CD4-positive, alpha-beta T cell treated with Interleukin-2 at 100 ng/mL for 4 hours (primary cell): ENCODE results near the gene PEX16.

Source experiments
- DNase-seq: peaks from one replicate; pipeline ENCODE4 v3.0.0-alpha.2; 2020; ENCODE audit warnings: low spot score

The PEX16 gene

GRCh38 chr11:45917623-45918330, at the start of gene PEX16:
TSS of gene PEX16 (minus strand) at chr11:45917877. CDS start at chr11:45917811, 66 bp downstream.
- peak; percentile 98 for DNase-seq

DNA sequence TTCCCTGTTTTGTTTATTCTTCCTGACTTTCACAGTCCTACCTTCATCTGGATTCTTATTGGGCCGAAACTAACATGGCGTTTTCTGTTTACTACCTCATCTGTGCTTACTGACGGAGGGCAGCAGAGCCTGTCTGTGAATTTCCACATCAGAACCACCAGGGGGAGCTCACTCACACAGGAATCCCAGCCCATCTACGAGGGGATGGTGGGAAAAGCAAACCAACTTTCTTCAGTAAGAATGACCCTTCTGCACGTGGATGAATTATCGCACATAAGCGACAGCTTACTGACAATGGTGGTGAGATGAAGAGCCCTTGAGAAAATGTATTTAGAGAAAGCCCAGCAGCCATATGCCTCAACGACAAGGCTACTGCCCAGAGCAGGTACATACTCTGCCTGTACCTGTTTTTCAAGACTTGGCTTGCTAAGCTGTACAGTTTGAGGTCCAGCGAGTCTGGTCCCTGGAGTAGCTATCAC, 47.3 kb upstream of the PEX16 start:
- peak; percentile 75 for DNase-seq

DNA sequence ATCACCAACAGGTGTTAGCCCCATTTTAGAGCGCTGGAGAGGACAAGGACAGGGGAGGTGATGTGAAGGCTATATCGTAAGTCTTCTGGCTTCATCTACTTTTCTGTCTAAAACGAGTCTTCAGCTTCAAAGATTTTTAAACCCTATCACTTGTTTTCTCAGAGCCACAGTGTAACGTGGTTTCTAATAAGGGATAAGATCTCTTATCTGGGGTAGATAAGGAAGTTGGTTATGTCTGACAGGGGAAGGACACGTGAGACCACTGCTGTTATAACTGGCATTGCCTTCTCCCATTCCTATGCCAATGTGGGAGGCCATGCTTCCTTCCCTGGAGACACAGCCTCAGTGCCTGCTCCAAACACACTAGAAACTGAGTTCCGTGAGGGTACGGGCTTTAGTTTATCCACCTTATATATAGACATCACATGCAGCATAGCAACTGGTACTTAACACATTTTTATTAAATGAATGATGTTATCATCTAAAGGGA, 44.1 kb upstream of the PEX16 start:
- no peak for DNase-seq

- no peak for DNase-seq
These were observed 42.9 kb upstream of the PEX16 start for GRCh38 chr11:45960387-45961095.

DNA sequence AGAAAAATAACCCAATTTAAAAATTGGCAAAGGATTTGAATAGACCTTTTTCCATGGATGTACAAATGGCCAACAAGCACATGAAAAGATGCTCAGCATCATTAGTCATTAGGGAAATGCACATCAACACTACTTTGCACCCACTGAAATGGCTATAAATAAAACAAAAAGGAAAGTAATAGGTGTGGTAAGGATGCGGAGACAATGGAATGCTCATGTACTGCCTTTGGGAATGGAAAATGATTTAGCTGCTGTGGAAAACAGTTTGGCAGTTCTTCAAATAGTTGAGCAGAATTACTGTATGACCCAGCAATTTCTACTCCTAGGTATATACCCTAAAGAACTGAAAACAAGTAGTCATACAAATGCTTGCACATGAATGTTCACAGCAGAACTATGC, 42.2 kb upstream of the PEX16 start:
- DNase-seq = no peak

DNA sequence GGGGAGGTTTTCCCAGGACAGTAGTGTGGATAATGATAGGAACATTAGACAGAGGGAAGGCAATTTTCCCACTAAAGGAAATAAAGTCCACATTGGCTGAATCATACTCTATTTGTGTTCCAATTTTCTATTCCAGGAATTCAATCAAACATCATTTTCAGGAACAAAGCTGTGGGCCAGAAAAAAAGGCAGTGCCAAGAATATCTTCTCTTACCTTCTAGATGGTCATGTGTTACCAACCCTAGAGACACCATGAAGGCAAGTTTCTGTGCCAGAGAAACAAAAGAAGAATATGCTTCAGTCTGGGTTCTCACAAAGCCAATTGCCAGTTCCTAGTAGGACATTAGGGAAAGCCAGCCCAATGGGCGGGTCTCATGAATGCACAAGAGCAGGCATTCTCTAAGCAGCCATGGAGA, 32.3 kb upstream of the PEX16 start:
- no peak for DNase-seq

- DNase-seq = no peak
These were observed 30.7 kb upstream of the PEX16 start for GRCh38 chr11:45948356-45948755.

DNA sequence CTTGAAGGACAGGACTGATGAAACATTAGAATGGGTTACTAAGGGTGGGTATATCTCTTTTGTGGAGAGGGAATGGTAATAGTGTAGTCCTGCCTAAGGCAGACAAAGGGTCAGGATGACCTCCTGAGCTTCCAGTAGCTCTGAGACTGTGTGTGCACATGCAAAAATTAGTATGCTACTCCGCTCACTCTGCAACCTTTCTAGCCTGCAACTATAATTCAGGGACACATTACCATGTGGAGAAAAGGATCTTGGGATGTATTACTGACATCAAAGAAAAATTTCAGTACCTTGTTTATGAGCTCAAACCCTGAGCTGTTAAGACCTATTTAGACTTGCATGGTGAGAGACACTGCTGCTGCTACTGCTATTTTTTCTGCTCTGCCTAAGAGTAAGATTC, 30.2 kb upstream of the PEX16 start:
- DNase-seq = no peak

DNA sequence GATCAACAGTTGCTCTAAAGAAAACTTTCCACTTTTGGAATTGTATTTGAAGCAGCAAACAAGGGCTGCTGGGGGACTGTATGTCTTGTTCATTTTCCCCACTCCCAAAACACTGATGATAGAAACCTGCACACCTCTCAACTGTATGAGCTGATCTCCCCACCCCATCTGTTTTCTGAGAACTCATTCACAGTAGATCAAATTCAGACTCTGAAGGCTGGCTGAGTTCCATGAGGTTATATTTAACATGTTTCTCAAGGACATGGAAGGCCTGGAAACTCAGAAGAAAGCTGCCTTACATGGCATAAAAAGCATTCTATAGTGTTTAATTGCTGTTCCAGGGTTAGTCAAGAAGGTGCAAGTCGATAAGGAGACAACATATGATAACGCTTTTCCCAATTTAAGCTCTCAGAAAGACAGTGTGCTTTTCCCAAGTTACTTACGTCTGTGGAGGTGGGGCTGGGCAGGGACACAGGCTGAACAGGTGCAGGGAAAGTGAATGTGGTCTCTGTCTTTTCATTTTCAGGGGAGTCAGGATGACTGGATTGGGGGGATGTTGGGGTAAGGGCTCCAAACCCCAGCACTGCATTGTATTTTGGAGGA, 27.8 kb upstream of the PEX16 start:
- DNase-seq = no peak

GRCh38 chr11:45942381-45942780, 24.7 kb upstream of the PEX16 start:
- no peak for DNase-seq

DNA sequence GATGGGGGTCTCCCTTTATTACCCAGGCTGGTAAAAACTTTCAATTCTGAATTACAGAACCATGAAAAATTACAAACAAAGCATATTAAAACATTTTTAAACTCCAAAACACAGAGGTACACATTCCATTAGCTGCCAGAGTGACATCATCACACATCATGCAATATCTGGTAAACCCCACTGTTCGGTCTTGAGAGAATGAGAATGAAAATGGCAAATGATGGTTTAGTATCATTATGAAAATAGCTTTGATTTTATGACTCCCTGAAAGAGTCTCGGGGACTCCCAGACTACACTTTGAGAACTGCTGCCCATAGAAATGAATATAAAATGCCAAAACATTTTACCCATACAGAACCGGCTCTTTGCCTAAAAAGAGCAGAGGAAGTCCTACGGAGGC, 23.6 kb upstream of the PEX16 start:
- no peak for DNase-seq

DNA sequence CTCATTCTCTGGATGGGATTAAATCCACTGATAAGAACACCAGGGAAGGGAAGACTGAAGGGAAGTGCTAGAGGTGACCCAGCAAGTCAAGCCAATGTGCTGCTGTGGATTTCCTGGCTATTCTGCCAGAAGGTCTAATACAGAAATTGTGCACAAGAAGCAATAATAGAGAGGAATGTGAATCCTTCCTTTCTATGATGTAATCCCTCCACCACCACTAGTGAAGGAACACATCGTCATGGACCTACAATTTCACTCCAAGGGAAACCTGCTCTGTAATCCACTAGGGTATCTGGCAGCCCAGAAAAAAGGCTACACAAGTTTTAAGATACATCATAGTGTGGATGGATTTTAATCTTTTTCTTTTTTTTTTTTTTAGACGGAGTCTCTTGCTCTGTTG, 22.2 kb upstream of the PEX16 start:
- DNase-seq = no peak

GRCh38 chr11:45937916-45938315, 20.2 kb upstream of the PEX16 start:
- DNase-seq = no peak

DNA sequence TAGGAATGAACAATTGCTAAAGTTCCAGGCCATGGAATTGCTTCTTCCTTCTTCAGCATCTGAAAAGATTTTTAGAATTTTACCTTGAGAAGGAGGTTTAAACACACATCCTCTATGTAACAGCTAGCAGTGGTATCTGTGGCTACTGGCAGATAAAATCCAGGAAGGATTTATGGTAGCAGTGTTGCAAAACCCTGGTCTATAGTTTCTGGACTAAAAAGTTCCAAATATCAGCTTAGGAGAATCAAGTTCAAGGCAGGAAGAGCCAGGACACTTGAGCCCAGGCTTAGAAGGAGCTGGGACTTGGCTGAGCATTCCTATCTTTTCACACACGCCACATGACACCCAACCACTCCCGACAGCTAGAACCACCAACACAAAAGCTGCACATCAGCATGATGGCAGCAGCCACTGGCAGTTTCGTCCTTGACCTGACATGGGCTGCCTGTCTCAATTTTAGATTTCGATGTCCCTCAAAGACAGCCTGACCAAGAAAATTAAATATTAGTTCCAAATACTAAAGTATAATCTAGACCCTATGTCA, 18.9 kb upstream of the PEX16 start:
- DNase-seq = no peak

DNA sequence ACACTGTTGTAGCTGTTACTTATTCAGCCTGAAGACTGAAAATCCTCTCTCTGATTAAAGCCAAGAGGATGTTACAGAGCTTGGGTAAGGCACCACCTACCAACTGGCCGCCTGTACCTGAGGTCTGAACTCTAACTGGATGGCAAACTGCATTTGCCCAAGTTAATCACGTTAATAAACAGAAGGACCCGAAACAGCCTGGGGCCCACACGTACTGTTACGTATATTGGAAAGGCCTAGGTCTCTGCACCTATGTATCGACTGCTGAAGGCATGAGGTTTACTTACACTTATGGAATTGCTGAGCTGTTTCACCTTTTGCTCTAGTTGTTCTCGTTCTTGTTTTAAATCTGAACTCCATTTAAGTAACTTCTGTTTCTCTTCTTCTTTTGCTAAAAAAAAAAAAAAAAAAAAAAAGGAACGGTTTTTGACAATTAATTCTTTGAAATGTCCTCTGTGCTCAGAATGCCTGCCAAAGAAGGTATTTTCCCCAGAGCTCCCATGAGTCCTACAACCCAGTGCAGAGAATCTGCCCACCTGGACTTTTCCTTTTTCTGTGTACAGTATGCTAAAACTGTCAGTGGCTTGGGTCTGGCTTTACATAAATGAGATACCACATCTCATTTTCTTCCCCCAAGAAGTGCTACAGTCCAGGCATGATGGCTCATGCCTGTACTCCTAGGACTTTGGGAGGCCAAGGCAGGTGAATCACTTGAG, 17.8 kb upstream of the PEX16 start:
- no peak for DNase-seq

DNA sequence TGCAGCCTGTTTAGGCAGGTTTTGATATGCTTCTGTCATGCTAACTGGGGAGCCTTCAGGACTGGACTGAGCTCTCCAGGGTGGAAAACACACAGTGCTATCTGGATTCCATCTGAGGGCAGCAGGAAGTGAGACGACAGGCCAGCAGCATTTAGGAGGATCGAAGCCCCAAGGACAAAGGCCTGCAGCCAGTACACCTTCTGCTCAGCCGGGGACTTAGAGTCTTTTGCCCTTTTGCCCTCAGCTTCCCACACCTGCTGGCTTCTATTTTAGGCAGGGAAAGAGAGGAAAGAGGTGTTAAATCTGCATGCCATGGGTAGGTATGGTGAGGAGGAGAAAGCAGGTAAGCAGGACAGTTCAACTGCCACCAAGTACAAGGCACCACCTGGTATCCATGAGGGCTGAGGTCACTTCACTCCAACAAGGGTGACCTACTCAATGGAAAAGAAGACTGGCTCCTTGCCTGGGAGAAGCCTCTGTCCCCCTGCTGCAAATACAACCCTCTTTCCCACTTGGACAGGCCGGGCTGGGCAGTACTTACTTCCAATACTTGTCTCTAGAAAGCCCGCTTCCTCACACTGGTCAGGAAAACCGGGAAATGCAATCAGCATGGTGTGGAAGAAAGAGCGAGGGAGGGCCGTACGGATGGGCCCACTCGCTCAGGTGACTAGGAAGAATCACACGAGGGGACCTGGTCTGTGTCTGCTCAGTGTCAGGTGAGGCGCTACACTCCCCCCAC, 17.1 kb upstream of the PEX16 start:
- DNase-seq = no peak

DNA sequence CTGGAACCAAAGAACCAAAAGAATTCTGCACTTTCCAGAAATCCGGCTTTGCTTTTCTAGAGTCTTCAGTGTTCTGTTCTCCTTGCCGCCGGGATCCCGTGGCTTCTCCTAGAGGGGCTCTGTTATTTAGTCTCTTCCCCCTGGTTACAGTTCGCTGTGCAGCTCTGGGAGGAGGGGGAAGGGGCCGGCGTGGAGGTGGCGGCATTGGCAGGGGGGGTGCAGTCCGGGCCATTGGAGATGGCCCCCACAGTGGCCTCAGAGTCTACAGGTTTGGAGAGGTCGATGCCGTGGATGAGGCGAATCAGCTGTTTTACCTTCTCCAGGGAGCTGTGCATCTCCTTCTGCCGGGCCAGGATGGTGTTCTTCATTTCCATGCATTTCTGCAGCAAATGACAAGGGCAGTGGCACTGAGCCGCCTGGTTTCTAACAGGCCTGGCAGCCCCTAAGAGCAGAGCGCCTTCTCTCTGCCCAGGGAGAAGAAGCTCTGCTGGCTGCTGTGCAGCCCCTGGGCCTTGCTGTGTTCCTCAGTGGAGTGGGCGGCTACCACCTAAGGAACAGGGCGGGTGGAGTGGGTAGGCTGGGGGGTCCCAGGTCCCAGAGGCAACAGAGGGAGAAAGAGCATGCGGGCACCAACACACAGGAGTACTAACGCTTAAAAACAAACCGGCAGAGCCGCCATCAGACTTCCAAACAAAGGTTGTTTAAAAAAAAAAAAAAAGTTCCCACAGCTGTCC, 16.3 kb upstream of the PEX16 start:
- no peak for DNase-seq

DNA sequence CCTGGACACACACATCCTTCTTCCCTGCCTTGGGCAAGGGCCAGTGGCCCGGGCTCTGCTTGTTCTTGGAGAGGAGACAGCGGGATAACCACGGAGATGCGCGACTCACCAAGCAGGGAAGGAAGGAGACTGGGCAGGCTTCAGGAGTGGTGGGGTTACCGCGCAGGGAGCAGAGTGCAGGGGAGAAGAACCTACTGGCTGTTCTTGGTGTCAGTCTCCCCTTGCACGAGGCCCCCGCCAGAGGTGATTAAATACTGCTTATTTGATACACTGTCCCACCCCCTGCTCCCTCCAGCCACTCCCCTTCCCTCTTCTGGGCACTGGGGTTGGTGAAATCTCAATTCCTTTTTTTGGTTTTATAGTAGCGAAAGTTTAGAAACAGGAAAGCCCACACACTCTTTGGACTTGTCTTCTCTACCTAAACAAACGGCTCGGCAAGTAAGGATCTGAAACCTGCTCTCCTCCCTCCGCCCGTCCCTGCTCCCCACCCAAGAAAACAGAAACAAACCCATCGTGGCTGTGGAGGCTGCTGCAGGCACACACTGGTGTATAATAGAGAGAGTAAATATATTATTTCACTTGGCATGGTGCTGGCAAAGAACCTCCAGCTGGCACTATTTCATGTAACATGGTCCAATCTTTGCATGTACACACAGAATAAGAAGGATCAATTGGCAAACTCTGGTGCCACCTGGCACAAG, 15.6 kb upstream of the PEX16 start:
- DNase-seq = no peak

GRCh38 chr11:45932217-45932616, 14.5 kb upstream of the PEX16 start:
- no peak for DNase-seq

GRCh38 chr11:45931739-45932138, 14.1 kb upstream of the PEX16 start:
- no peak for DNase-seq
